ENCODE data around the gene MACROD2.

Gene MACROD2

DNA sequence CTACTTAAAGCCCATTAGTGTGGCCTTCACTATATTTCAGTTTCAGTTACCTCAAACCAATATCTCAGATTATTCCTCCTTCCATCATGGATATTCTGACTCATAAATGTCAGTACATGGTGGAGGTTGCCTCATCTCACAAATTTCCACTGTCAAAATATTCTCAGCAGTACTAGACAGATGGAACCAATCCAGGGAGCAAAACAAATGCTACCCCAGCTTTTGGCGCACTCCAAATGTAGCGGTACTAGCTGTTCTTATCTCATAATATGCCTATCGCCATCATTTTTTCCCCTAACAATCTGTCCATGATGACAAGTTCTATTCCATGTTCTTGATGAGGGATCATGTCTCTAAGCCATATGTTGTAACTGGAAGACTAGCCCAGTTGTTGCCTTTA lies 1551.8 kb downstream of the MACROD2 start:
- no peaks in the 10 kb centered on the region for H3K27me3 ChIP-seq (ENCODE audit: control insufficient read depth, insufficient read depth, low read length, poor library complexity, severe bottlenecking)
- 96 to 98% methylated on average over 3 of the region's 3 CpGs for WGBS, 2 experiments
- no peaks in the 10 kb centered on the region for H3K9me3 ChIP-seq (ENCODE audit: control insufficient read depth, low read length)
- H3K27ac ChIP-seq (ENCODE audit: insufficient read depth, low read depth, low read length, poor library complexity, severe bottlenecking) = no peak overlapping the region
- no peak overlapping the region for H3K4me3 ChIP-seq (ENCODE audit: insufficient read depth, low read depth, low read length)
- no peaks in the 10 kb centered on the region for H3K4me1 ChIP-seq (ENCODE audit: control insufficient read depth, insufficient read depth, low read length)
- no peaks in the 10 kb centered on the region for H3K36me3 ChIP-seq (ENCODE audit: control insufficient read depth, insufficient read depth, low read length)

DNA sequence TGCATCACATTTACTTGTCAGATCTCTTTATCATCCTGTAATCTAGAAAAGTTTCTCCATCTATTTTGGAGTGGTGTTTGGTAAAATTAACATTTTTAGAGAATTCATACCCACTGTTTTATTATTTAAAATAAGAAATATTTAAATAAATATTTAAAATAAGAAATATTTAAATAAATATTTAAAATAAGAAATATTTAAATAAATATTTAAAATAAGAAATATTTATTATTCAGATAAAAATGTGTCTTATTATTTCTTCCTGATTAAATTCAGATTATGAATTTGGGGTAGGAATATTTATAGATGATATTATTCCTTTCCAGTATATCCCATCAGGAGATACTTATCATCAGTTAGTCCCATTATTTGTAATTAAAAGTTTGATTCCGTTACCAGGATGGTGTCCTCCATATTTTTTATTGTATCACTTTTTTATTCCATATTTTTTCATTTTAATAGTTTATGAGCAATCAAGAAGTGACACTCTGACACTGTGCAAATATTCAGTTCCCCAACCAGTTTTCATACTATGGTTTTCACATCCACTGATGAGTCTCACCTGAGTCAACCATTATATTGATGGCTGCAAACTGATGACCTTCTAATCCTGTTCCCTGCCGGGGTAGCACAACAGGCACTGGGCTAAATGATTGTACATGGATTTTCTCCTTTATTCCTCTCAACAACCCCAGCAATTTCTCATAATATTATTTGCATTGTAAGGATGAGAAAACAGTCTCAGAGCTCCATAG lies 1555.0 kb downstream of the MACROD2 start:
- 71 to 79% methylated on average over 1 to 2 of the region's 2 CpGs for WGBS, 2 experiments
- H3K4me3 ChIP-seq (ENCODE audit: insufficient read depth, low read depth, low read length) = no peak overlapping the region
- H3K36me3 ChIP-seq (ENCODE audit: control insufficient read depth, insufficient read depth, low read length) = no peaks in the 10 kb centered on the region
- H3K27ac ChIP-seq (ENCODE audit: insufficient read depth, low read depth, low read length, poor library complexity, severe bottlenecking) = no peak overlapping the region
- H3K9me3 ChIP-seq (ENCODE audit: control insufficient read depth, low read length) = no peaks in the 10 kb centered on the region
- H3K27me3 ChIP-seq (ENCODE audit: control insufficient read depth, insufficient read depth, low read length, poor library complexity, severe bottlenecking) = no peaks in the 10 kb centered on the region
- H3K4me1 ChIP-seq (ENCODE audit: control insufficient read depth, insufficient read depth, low read length) = no peaks in the 10 kb centered on the region

DNA sequence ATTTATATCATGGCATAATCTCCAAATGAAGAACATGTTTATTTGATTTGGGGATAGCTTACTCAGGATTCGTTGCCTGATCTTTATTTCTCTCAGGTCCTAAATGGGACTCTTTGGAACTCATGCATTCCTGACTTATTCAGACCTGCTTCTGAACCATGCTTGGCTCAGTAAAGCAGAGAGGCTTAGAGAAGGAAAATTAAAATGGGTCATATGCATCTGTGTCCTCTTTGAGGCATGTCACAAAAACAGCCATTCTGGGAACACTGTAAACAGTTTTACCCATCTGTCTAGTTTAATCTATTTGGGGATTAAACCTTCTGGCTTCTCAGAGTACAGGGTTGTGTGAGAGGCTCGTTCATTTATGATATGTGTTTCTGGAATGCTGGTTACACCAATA lies 1560.6 kb downstream of the MACROD2 start:
- no peaks in the 10 kb centered on the region for H3K36me3 ChIP-seq (ENCODE audit: control insufficient read depth, insufficient read depth, low read length)
- 85 to 100% methylated on average over 2 of the region's 2 CpGs for WGBS, 2 experiments
- no peak overlapping the region for H3K4me3 ChIP-seq (ENCODE audit: insufficient read depth, low read depth, low read length)
- no peaks in the 10 kb centered on the region for H3K27me3 ChIP-seq (ENCODE audit: control insufficient read depth, insufficient read depth, low read length, poor library complexity, severe bottlenecking)
- no peaks in the 10 kb centered on the region for H3K9me3 ChIP-seq (ENCODE audit: control insufficient read depth, low read length)
- H3K4me1 ChIP-seq (ENCODE audit: control insufficient read depth, insufficient read depth, low read length) = no peaks in the 10 kb centered on the region
- no peak overlapping the region for H3K27ac ChIP-seq (ENCODE audit: insufficient read depth, low read depth, low read length, poor library complexity, severe bottlenecking)

DNA sequence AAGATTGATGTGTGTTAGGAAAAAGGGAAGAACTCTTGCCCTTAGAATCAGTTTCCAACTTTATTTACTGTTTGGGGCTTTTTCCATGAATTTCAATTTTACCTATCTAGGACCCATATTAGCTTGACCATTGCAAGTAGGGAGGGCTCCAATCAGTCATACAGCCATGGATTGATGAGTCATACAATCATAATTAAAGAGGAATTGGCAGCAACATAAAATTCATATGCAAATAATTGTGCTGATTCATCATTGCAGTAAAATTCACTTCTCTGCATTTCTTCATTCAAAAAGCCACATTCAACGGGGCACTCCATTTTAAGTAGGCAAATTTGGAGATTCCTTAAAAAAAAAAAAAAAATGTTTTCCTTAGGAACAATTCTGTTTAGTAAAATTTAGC lies 1561.6 kb downstream of the MACROD2 start:
- Histone ChIP-seq H3K4me3 (ENCODE audit: insufficient read depth, low read depth, low read length) (no peak overlapping the region), H3K4me1 (ENCODE audit: control insufficient read depth, insufficient read depth, low read length) (peaks cover 8% of the 10 kb centered on the region), H3K9me3 (ENCODE audit: control insufficient read depth, low read length) (no peaks in the 10 kb centered on the region), H3K27ac (ENCODE audit: insufficient read depth, low read depth, low read length, poor library complexity, severe bottlenecking) (no peak overlapping the region), H3K27me3 (ENCODE audit: control insufficient read depth, insufficient read depth, low read length, poor library complexity, severe bottlenecking) (no peaks in the 10 kb centered on the region), H3K36me3 (ENCODE audit: control insufficient read depth, insufficient read depth, low read length) (no peaks in the 10 kb centered on the region)
- 50 to 100% methylated on average over 1 of the region's 1 CpG for WGBS, 2 experiments

DNA sequence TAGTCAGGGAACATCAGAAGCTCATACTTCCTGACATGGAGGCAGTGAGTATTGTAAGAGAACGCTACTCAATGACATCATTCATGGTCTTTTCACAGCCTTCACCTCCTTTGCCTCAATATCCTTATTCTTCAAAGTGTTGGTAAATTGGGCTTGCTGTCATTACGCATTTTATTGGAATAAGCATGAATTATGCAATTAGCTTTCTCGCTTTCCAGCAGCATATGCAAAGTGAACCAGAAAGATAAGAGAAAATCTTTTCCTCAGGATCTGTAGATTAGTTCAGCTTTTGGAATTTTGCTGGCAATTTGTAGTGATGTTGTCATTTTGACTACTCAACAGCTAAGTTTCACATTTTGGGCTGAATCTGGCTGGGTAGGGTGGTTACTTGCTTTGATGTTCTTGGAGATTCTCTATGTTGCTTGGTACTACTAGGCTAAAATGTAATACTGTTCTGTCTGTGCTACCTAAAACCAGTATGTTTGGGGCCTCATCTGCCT lies 1565.8 kb downstream of the MACROD2 start:
- 88% methylated on average over 3 of the region's 3 CpGs for WGBS, 2 experiments
- H3K4me3 ChIP-seq (ENCODE audit: insufficient read depth, low read depth, low read length) = no peak overlapping the region
- H3K27me3 ChIP-seq (ENCODE audit: control insufficient read depth, insufficient read depth, low read length, poor library complexity, severe bottlenecking) = no peaks in the 10 kb centered on the region
- H3K4me1 ChIP-seq (ENCODE audit: control insufficient read depth, insufficient read depth, low read length) = peaks cover 12% of the 10 kb centered on the region
- H3K9me3 ChIP-seq (ENCODE audit: control insufficient read depth, low read length) = no peaks in the 10 kb centered on the region
- no peaks in the 10 kb centered on the region for H3K36me3 ChIP-seq (ENCODE audit: control insufficient read depth, insufficient read depth, low read length)
- no peak overlapping the region for H3K27ac ChIP-seq (ENCODE audit: insufficient read depth, low read depth, low read length, poor library complexity, severe bottlenecking)

DNA sequence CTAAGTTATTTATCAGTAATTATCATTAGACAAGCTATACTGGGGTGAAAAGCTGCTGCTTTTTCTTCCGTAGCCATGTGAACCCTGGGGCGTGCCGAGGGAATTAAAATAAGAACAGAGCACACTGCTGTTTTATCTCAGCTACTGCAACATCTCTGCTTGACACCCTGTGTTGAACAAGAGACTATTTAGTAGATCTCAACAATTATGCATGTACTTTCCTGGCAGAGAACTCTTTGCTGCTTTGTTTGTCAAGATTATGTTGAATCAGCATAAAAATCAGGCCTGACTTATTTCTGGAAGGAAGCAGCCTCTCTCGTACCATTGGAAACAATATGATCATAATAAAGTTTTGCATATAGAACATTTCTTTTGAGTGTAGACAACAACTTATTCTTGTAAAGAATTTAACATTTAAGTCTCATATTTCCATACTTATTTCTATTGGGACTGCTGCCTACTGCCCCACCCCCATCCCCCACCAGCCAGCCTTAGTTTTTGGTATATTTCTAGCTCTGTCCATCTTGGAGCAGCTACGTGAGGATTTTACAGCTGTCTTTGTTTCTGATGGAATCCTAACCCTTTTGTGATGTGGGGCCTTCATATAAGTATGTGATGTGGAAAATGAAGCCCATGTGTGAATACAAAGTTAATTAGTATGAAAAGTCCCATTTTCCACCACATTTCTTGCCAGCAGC lies 1566.5 kb downstream of the MACROD2 start:
- Histone ChIP-seq H3K4me1 (ENCODE audit: control insufficient read depth, insufficient read depth, low read length) (peaks cover 12% of the 10 kb centered on the region), H3K27me3 (ENCODE audit: control insufficient read depth, insufficient read depth, low read length, poor library complexity, severe bottlenecking) (no peaks in the 10 kb centered on the region), H3K36me3 (ENCODE audit: control insufficient read depth, insufficient read depth, low read length) (no peaks in the 10 kb centered on the region), H3K9me3 (ENCODE audit: control insufficient read depth, low read length) (no peaks in the 10 kb centered on the region), H3K4me3 (ENCODE audit: insufficient read depth, low read depth, low read length) (no peak overlapping the region), H3K27ac (ENCODE audit: insufficient read depth, low read depth, low read length, poor library complexity, severe bottlenecking) (no peak overlapping the region)
- WGBS, 2 experiments = 21 to 23% methylated on average over 5 of the region's 5 CpGs

DNA sequence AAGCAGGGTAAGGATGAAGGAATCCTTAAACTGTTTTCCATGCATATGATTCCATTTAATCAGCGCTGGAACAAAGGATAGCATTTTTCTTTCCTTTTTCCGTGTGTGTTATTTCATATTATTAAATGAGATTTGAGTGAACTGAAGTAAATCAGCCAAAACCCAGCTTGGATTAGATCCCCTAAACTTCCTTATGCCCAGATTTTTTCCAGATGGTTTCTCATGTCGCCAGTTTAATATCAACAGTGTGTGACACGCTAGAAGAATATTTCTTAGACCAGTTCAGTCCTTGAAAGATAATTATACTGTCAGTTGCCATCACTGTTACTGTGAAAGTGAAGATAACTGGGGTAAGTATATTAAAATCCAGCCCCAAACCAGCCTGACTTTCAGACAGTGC lies 1568.5 kb downstream of the MACROD2 start:
- no peak overlapping the region for H3K27ac ChIP-seq (ENCODE audit: insufficient read depth, low read depth, low read length, poor library complexity, severe bottlenecking)
- no peaks in the 10 kb centered on the region for H3K9me3 ChIP-seq (ENCODE audit: control insufficient read depth, low read length)
- H3K36me3 ChIP-seq (ENCODE audit: control insufficient read depth, insufficient read depth, low read length) = no peaks in the 10 kb centered on the region
- peaks cover 12% of the 10 kb centered on the region for H3K4me1 ChIP-seq (ENCODE audit: control insufficient read depth, insufficient read depth, low read length)
- WGBS, 2 experiments = 93 to 98% methylated on average over 3 to 4 of the region's 4 CpGs
- H3K4me3 ChIP-seq (ENCODE audit: insufficient read depth, low read depth, low read length) = no peak overlapping the region
- no peaks in the 10 kb centered on the region for H3K27me3 ChIP-seq (ENCODE audit: control insufficient read depth, insufficient read depth, low read length, poor library complexity, severe bottlenecking)

DNA sequence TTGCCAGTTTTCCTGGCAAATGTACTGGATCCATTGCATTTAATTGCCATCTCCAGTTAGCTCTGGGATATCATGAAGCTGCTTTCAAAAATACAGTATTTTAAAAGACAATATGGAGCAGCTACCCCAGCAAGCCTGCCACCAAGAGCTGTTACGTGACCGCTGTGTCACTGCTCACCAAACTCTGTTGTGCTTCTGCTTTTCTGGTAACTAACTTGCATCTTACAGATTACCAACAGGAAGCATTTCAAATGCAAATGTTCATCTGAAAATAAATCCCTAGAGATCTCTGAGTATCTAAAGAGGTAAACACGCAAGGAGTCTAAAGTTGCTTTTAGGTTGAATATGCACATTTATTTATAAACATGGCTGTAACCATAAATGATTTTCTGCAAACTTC lies 1569.7 kb downstream of the MACROD2 start:
- Histone ChIP-seq H3K4me1 (ENCODE audit: control insufficient read depth, insufficient read depth, low read length) (peaks cover 12% of the 10 kb centered on the region), H3K9me3 (ENCODE audit: control insufficient read depth, low read length) (no peaks in the 10 kb centered on the region), H3K27me3 (ENCODE audit: control insufficient read depth, insufficient read depth, low read length, poor library complexity, severe bottlenecking) (no peaks in the 10 kb centered on the region), H3K27ac (ENCODE audit: insufficient read depth, low read depth, low read length, poor library complexity, severe bottlenecking) (no peak overlapping the region), H3K36me3 (ENCODE audit: control insufficient read depth, insufficient read depth, low read length) (no peaks in the 10 kb centered on the region), H3K4me3 (ENCODE audit: insufficient read depth, low read depth, low read length) (no peak overlapping the region)
- WGBS, 2 experiments = 81 to 87% methylated on average over 2 to 3 of the region's 3 CpGs

DNA sequence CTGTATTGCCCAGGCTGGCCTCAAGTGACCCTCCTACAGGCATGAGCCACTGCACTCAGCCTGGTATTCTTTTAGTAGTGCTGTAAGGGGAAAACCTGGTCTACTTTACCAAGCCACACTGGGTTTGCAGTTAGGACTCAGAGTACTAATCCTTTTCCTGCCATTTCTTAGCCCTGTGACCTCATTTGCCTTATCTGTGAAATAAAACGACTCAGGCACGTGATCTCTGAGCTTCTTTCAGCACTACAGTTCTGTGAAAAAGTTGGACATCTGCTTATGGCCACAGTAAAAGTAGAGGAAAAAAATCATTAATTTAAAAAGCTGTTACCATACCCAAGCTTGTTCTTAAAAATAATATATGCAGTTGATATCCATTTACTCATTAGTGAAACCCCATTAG lies 1570.5 kb downstream of the MACROD2 start:
- H3K9me3 ChIP-seq (ENCODE audit: control insufficient read depth, low read length) = no peaks in the 10 kb centered on the region
- H3K27me3 ChIP-seq (ENCODE audit: control insufficient read depth, insufficient read depth, low read length, poor library complexity, severe bottlenecking) = no peaks in the 10 kb centered on the region
- no peak overlapping the region for H3K27ac ChIP-seq (ENCODE audit: insufficient read depth, low read depth, low read length, poor library complexity, severe bottlenecking)
- H3K36me3 ChIP-seq (ENCODE audit: control insufficient read depth, insufficient read depth, low read length) = no peaks in the 10 kb centered on the region
- H3K4me3 ChIP-seq (ENCODE audit: insufficient read depth, low read depth, low read length) = no peak overlapping the region
- H3K4me1 ChIP-seq (ENCODE audit: control insufficient read depth, insufficient read depth, low read length) = peaks cover 12% of the 10 kb centered on the region
- WGBS, 2 experiments = 89 to 95% methylated on average over 2 of the region's 2 CpGs

DNA sequence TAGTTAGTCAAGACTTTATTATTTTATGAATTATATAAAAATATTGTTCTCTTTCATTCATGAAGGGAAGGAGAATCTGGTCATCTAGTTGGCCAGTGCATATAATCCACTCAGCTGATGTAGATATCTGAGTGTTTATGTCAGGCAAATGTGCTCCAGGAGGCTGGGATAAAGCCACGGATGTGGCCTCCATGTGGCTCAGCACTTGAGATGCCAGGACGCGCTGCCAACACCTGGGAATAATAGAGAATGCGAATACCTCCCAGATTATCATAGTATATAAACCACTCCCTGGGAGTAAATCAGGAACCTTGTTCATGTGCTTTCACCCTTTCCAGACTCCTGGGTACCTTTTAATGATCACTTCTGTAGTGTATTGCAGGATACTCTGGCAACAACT lies 1571.9 kb downstream of the MACROD2 start:
- peaks cover 1% of the 10 kb centered on the region for H3K4me1 ChIP-seq (ENCODE audit: control insufficient read depth, insufficient read depth, low read length)
- WGBS, 2 experiments = 94 to 100% methylated on average over 4 of the region's 4 CpGs
- no peaks in the 10 kb centered on the region for H3K36me3 ChIP-seq (ENCODE audit: control insufficient read depth, insufficient read depth, low read length)
- no peaks in the 10 kb centered on the region for H3K27me3 ChIP-seq (ENCODE audit: control insufficient read depth, insufficient read depth, low read length, poor library complexity, severe bottlenecking)
- H3K9me3 ChIP-seq (ENCODE audit: control insufficient read depth, low read length) = no peaks in the 10 kb centered on the region
- H3K27ac ChIP-seq (ENCODE audit: insufficient read depth, low read depth, low read length, poor library complexity, severe bottlenecking) = no peak overlapping the region
- H3K4me3 ChIP-seq (ENCODE audit: insufficient read depth, low read depth, low read length) = no peak overlapping the region
